Lung (tissue), 12 donors: ENCODE data around the gene MAN1A1. TPM values are rescaled to one million over a fixed set of nuclear protein-coding genes. Genes with fewer than 3 reads are reported as not detected.
A peak's percentile ranks its signal among the peaks of the same experiment; 100 is the strongest.

Experiments
- ATAC-seq: fragments of 200-7000 bp; cut with Tn5 transposase; one replicate; pipeline ENCODE4 v1.9.1; 2020; ENCODE audit warnings: moderate number of reproducible peaks; ENCODE audit not compliant: insufficient read depth, low FRiP score
- DNase-seq, 3 donors: peaks; one replicate each; pipeline ENCODE4 v3.0.0-alpha.2; 2013 to 2017
- H3K27ac ChIP-seq, 2 donors: one replicate each; pipeline ENCODE4 v1.5.1; 2013; ENCODE audit warnings: mild to moderate bottlenecking in 2 of 2, moderate library complexity in 2 of 2, control low read depth in 1 of 2, inconsistent platforms in 1 of 2, low read depth in 1 of 2, low read length in 1 of 2
- H3K27me3 ChIP-seq, 3 donors: one replicate each; pipeline ENCODE4 v1.5.1; 2013; ENCODE audit warnings: low read length in 2 of 3; ENCODE audit not compliant: control insufficient read depth in 3 of 3, insufficient read depth in 3 of 3
- H3K36me3 ChIP-seq, 4 donors: one replicate each; pipeline ENCODE4 v1.5.1; 2013; ENCODE audit warnings: low read length in 4 of 4, mild to moderate bottlenecking in 1 of 4, moderate library complexity in 1 of 4; ENCODE audit not compliant: control insufficient read depth in 4 of 4, insufficient read depth in 4 of 4
- H3K4me1 ChIP-seq, 5 donors: one replicate each; pipeline ENCODE4 v1.5.1; 2013; ENCODE audit warnings: low read length in 5 of 5, mild to moderate bottlenecking in 2 of 5, moderate library complexity in 1 of 5; ENCODE audit not compliant: control insufficient read depth in 5 of 5, insufficient read depth in 5 of 5
- H3K4me3 ChIP-seq: one replicate; pipeline ENCODE4 v1.5.1; 2013; ENCODE audit warnings: mild to moderate bottlenecking, control low read depth, moderate library complexity
- H3K9ac ChIP-seq, 2 donors: one replicate each; pipeline ENCODE4 v1.5.1; 2013; ENCODE audit warnings: low read length in 2 of 2, control low read depth in 1 of 2; ENCODE audit not compliant: insufficient read depth in 1 of 2
- H3K9me3 ChIP-seq, 4 donors: one replicate each; pipeline ENCODE4 v1.5.1; 2013; ENCODE audit warnings: low read length in 3 of 4, mild to moderate bottlenecking in 1 of 4, moderate library complexity in 1 of 4; ENCODE audit not compliant: control insufficient read depth in 4 of 4, insufficient read depth in 3 of 4
- WGBS, 2 donors: extraction: QIAGEN DNeasy Blood & Tissue Kit; methylation state at CpG; one replicate each; pipeline ENCODE4 v1.1.7; 2013; 5-methylcytosine and 5-hydroxymethylcytosine counted together
- polyA plus RNA-seq, 2 donors: library from polyadenylated mRNA; stranded (reverse); fragments of 200-250 nt; gene quantifications; one replicate each; pipeline ENCODE4 v1.2.1, GENCODE V29; 2013
- total RNA-seq, 2 donors: library from RNA; depleted of rRNA in 1 of 2; stranded (reverse); fragments of >200 nt in 1 of 2; gene quantifications; one replicate each; pipeline ENCODE4 v1.2.1, GENCODE V29; 2014 to 2021
- TF ChIP-seq, protein P1 (sequence below): IDR thresholded peaks from 2 replicates; pipeline ENCODE4 v1.5.1; 2012; ENCODE audit warnings: mild to moderate bottlenecking; ENCODE audit errors: control extremely low read depth, extremely low read depth
- donor health status: control.
- donor health status: control.
- donor health status: Bipolar disorder and iron deficiency.
- donor health status: healthy.
- donor health status: DM: yes; HTN: yes; CAD: no.

Gene MAN1A1
- total and polyA plus RNA-seq, 4 donors: 13.9 to 71.0 (median 48.2) TPM

DNA sequence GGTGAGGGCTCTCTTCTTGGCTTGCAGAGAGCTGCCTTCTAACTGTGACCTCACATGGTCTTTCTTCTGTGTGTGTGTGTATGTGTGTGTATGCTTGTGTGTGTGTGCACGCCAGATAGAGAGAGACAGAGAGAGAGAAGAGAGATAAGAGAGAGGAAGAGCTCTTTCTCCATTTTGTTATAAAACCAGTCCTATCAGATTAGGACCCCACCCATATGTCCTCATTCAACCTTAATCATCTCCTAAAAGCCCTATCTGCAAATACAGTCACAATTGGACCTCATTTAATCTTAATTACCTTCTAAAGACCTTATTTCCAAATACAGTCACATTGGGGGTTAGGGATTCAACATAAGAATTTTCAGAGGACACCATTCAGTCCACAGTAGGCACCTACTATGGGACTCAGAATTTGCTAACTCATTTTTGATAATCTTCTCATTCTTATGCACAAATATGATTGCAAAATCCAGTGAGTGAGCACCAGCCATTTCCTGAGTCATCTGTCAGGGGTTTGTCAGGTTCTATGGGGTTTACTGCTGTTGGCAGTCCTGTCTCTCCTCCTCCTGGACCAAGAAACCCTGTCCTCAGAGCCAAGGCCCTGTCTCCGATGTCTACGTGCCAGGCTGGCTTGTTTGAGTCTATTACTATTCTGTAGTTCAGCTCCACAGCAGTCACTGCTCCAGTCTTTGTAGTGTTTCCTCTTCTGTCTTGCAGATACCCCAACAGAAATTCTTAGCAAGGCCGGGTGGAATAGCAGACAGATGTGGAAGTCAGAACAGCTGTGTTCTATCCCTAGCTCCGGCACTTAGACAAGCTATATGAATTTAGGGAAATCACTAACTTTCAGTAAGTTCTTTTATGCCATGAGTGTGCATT is 212.1 kb downstream of the MAN1A1 start:
- Histone ChIP-seq H3K9me3 (no peaks in the 10 kb centered on the region), H3K27ac (no peak overlapping the region), H3K36me3 (no peaks in the 10 kb centered on the region), H3K27me3 (no peaks in the 10 kb centered on the region), H3K9ac (no peak overlapping the region), H3K4me3 (no peak overlapping the region), H3K4me1 (peaks cover 0 to 38% (median 11%) of the 10 kb centered on the region in 5 donors)
- DNase-seq (peak; percentile 72 to 93 (median 88)), ATAC-seq (no peak)
- 38 to 63% methylated on average over 5 of the region's 5 CpGs for WGBS, 2 donors
- TF ChIP-seq, protein P1, sequence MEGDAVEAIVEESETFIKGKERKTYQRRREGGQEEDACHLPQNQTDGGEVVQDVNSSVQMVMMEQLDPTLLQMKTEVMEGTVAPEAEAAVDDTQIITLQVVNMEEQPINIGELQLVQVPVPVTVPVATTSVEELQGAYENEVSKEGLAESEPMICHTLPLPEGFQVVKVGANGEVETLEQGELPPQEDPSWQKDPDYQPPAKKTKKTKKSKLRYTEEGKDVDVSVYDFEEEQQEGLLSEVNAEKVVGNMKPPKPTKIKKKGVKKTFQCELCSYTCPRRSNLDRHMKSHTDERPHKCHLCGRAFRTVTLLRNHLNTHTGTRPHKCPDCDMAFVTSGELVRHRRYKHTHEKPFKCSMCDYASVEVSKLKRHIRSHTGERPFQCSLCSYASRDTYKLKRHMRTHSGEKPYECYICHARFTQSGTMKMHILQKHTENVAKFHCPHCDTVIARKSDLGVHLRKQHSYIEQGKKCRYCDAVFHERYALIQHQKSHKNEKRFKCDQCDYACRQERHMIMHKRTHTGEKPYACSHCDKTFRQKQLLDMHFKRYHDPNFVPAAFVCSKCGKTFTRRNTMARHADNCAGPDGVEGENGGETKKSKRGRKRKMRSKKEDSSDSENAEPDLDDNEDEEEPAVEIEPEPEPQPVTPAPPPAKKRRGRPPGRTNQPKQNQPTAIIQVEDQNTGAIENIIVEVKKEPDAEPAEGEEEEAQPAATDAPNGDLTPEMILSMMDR: no peak

DNA sequence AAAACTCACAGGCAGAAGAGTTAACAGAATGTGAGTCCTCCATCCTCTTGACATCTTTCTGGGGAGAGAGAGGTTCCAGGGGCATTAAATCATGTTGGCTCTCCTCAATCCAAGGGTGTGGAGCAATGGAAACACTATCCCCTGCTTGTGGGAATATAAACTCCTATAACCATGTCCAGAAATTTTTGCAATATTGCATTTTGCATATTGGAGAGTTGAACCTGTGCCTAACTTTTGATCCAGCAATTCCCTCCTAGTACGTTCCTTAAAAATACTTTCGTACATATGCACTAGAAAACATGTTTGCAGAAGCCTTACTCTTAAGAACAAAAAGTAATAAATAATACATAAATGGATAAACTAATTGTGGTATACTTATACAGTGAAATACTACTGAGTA is 214.8 kb downstream of the MAN1A1 start:
- H3K9me3 ChIP-seq: no peaks in the 10 kb centered on the region
- no peaks in the 10 kb centered on the region for H3K27me3 ChIP-seq
- H3K36me3 ChIP-seq: no peaks in the 10 kb centered on the region
- TF ChIP-seq, protein P1: no peak
- H3K4me1 ChIP-seq: peaks cover 1 to 31% (median 5%) of the 10 kb centered on the region in 5 donors
- DNase-seq (no peak), ATAC-seq (no peak)
- H3K27ac ChIP-seq: no peak overlapping the region
- H3K4me3 ChIP-seq: no peak overlapping the region
- WGBS, 2 donors: 97 to 99% methylated on average over 2 of the region's 2 CpGs
- no peak overlapping the region for H3K9ac ChIP-seq

DNA sequence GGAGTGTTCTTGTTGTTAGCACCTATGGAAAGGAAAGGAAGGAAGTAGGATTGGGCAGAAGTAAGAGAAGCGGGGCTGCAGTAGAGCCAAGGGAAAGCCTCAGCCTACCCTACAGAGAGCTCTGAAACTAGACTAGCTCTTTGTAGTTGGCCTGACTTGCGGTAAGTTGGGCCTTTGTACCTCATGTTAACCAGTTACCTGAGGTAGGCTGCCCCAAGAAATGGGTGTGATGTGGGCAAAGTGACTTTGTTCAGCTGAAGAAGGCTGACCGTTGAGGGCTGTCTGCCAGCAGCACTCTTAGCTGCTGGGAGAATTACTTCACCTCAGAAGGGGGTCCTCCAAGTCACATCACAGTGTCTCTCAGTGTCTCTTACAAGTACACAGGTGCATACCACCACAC is 216.2 kb downstream of the MAN1A1 start:
- H3K9ac ChIP-seq: no peak overlapping the region
- H3K36me3 ChIP-seq: no peaks in the 10 kb centered on the region
- no peak overlapping the region for H3K4me3 ChIP-seq
- TF ChIP-seq, protein P1: no peak
- H3K27ac ChIP-seq: no peak overlapping the region
- WGBS, 2 donors: 89% methylated on average over 3 of the region's 3 CpGs
- DNase-seq (no peak), ATAC-seq (no peak)
- no peaks in the 10 kb centered on the region for H3K27me3 ChIP-seq
- peaks cover 3 to 28% (median 4%) of the 10 kb centered on the region in 5 donors for H3K4me1 ChIP-seq
- no peaks in the 10 kb centered on the region for H3K9me3 ChIP-seq
